Measurements from ENCODE around the gene SPG21.
A peak's percentile ranks its signal among the peaks of the same experiment; 100 is the strongest.

SPG21 gene

DNA sequence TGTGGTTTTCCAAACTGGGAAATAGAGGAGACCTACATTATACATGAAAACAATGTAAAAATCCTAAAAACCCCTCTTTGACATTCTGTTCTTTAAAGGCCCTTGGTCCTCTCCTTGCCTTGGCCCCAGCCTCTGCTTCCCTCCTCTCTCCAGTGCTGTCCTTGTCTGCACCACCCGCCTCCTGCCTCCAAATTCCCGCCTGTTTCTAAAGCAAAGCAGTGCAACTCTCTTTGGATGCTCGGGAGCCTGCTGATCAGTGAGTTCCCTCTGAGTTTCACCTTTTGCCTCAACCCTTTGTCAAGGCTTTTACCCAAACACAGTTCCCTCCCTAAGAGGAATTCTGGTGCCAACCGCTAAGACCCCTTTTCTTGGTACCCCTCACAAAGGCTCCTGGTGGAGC is 70.0 kb downstream of the SPG21 start:
- Mint-ChIP-seq H3K27ac (no peak overlapping the region), H3K36me3 (ENCODE audit: insufficient read depth) (peaks cover 9% of the 10 kb centered on the region), H3K9me3 (no peaks in the 10 kb centered on the region), H3K27me3 (no peaks in the 10 kb centered on the region), H3K4me1 (ENCODE audit: low read depth in 2 of 2) (peaks cover 0 to 16% of the 10 kb centered on the region in 2 donors), H3K4me3 (no peak overlapping the region)
- ATAC-seq (replicated peaks) (no peak), DNase-seq (no peak)

DNA sequence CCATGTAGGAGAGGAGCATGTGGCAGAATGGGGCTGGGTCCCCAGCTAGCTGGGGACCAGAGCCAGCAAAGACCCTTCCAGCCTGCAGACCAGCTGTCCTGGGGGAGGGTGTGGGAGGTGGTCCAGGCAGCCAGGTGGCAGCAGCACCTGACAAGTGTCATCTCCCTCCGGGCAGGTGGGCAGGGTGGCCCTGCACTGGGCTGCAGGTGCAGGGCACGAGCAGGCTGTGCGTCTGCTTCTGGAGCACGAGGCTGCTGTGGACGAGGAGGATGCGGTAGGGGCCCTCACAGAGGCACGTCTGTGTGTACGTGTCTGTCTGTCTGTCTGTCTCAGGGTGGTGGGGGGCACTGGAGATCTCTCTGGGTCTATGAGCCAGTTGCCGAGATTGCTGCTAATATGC is 72.5 kb downstream of the SPG21 start:
- no peak for DNase-seq
- H3K4me3 Mint-ChIP-seq, result no peak overlapping the region
- H3K27me3 Mint-ChIP-seq, result no peaks in the 10 kb centered on the region
- peaks cover 2 to 21% of the 10 kb centered on the region in 2 donors for H3K4me1 Mint-ChIP-seq (ENCODE audit: low read depth in 2 of 2)
- H3K9me3 Mint-ChIP-seq, result no peaks in the 10 kb centered on the region
- peak overlapping the region in 1 of 2 donors; percentile 31 for H3K27ac Mint-ChIP-seq
- peaks cover 6% of the 10 kb centered on the region for H3K36me3 Mint-ChIP-seq (ENCODE audit: insufficient read depth)
- no peak for ATAC-seq (replicated peaks)

DNA sequence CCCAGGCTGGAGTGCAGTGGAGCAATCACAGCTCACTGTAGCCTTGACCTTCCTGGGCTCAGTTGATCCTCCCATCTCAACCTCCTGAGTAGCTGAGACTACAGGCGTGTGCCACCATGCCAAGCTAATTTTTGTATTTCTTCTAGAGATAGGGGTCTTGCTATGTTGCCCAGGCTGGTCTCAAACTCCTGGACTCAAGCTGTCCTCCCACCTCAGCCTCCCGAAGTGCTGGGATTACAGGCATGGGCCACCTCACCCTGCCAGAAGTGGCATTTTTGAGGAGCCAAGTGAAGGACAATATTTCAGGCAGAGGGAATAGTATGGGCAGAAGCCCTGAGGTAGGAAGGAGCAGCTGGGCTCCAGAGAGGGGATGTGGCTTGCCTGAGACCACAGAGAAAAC is 73.3 kb downstream of the SPG21 start:
- Mint-ChIP-seq H3K4me3 (no peak overlapping the region), H3K27ac (peak overlapping the region; percentile 31 to 51), H3K36me3 (ENCODE audit: insufficient read depth) (peaks cover 4% of the 10 kb centered on the region), H3K9me3 (no peaks in the 10 kb centered on the region), H3K27me3 (no peaks in the 10 kb centered on the region), H3K4me1 (ENCODE audit: low read depth in 2 of 2) (peaks cover 4 to 26% of the 10 kb centered on the region in 2 donors)
- DNase-seq, result no peak
- ATAC-seq (replicated peaks), result no peak

DNA sequence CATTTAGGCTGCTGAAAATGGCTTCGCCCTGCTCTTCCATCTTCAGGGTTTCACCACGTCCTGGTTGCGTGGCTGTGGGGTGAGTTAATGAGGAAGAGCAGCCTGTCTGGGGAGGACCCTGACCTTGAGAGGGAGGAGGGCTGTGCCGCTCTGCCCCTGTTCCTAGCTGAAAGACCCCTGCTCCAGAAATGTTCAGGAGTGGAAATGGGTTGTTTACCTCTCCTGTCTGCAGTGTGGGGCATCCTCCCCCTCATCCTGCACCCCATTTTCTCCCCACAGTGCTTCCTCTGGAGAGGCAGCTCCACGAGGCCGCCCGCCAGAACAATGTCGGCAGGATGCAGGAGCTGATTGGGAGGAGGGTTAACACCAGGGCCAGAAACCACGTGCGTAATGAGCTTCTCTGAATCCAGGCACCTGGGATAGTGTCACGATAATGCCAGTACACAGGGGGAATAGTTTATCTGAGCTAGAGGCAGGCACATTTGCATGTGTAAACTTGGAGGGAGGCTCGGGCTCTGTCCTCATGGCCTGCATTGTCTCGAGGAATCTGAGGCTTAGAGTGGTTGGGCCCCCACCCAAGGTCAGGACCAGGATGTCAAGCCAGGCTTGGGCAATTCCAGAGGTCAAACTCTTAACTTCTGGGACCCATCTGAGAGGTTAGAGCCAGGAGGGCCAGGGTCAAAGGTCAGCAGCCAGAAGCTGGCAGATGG is 74.0 kb downstream of the SPG21 start:
- Mint-ChIP-seq H3K36me3 (ENCODE audit: insufficient read depth) (peaks cover 4% of the 10 kb centered on the region), H3K9me3 (no peaks in the 10 kb centered on the region), H3K4me3 (no peak overlapping the region), H3K4me1 (ENCODE audit: low read depth in 2 of 2) (peaks cover 10 to 32% of the 10 kb centered on the region in 2 donors), H3K27ac (peak overlapping the region in 1 of 2 donors; percentile 51), H3K27me3 (no peaks in the 10 kb centered on the region)
- DNase-seq (no peak), ATAC-seq (replicated peaks) (no peak)

Measured in effector memory CD8-positive, alpha-beta T cell (primary cell).